ENCODE data around the gene C19orf25.
A peak's percentile ranks its signal among the peaks of the same experiment; 100 is the strongest.
"Not testable (repeated sequence)": the region's sequence is repeated elsewhere in the genome, so short reads cannot be mapped to it uniquely, and the experiment has no call there.

The C19orf25 gene

DNA sequence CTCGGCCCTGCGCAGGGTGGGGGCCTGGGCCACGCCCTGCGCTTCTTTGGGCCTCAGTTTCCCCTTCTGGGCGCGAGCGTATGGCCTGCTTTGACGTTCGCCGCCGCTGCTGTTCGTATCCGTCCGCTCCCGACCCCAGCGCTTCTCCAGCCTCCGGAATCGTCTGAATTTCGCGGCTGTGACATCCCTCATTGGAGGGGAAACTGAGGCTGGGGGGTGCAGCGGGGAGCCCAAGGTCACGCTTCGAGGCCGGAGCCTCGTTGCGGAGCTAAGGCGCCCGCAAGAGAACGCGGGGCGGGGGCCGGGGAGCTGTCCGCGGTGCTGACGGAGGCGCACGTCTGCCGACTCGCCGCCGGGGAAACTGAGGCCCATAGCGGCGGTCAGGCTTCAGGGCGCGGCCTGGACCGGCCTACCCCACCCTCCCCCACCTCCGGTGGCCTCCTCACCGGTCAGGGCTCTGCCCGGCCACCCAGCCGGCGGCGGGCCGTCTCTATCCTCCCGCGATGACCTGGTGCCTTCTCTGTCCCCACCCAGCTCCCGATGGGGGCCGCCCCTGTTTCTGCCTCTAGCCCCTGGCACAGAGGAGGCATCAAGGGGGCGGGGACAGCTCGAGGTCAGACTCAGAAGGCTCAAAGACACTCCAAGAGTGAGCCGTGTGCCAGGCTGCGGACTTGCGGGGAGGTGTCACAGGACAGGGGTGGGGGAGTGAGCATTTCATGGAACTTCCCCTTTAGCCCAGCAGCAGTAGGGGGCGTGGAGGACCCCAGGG is 32.1 kb downstream of the C19orf25 start:
- no peak for TF ChIP-seq CTCF (conservative IDR thresholded peaks at IDR 0.05; ENCODE audit: low read depth, low read length)
- DNase-seq (ENCODE audit: low read depth) = no peak
- no peak overlapping the region for H3K4me3 ChIP-seq (ENCODE audit: low read length)

GRCh38 chr19:1445932-1446712 is 32.9 kb downstream of the C19orf25 start:
- TF ChIP-seq CTCF (conservative IDR thresholded peaks at IDR 0.05; ENCODE audit: low read depth, low read length) = no peak
- H3K4me3 ChIP-seq (ENCODE audit: low read length) = peak overlapping the region; percentile 24
- no peak for DNase-seq (ENCODE audit: low read depth)

GRCh38 chr19:1445185-1445931 is 33.7 kb downstream of the C19orf25 start:
- peak; percentile 67 for TF ChIP-seq CTCF (conservative IDR thresholded peaks at IDR 0.05; ENCODE audit: low read depth, low read length)
- H3K4me3 ChIP-seq (ENCODE audit: low read length) = peak overlapping the region; percentile 41
- no peak for DNase-seq (ENCODE audit: low read depth)

GRCh38 chr19:1441677-1442438 is 37.2 kb downstream of the C19orf25 start:
- TF ChIP-seq CTCF (conservative IDR thresholded peaks at IDR 0.05; ENCODE audit: low read depth, low read length) = no peak
- no peak overlapping the region for H3K4me3 ChIP-seq (ENCODE audit: low read length)
- no peak for DNase-seq (ENCODE audit: low read depth)

- no peak for DNase-seq (ENCODE audit: low read depth)
- no peak for TF ChIP-seq CTCF (conservative IDR thresholded peaks at IDR 0.05; ENCODE audit: low read depth, low read length)
- H3K4me3 ChIP-seq (ENCODE audit: low read length) = no peak overlapping the region
Observed at GRCh38 chr19:1441022-1441426, 38.0 kb downstream of the C19orf25 start.

GRCh38 chr19:1440418-1440801 is 38.6 kb downstream of the C19orf25 start:
- no peak for DNase-seq (ENCODE audit: low read depth)
- TF ChIP-seq CTCF (conservative IDR thresholded peaks at IDR 0.05; ENCODE audit: low read depth, low read length) = no peak
- H3K4me3 ChIP-seq (ENCODE audit: low read length) = no peak overlapping the region

DNA sequence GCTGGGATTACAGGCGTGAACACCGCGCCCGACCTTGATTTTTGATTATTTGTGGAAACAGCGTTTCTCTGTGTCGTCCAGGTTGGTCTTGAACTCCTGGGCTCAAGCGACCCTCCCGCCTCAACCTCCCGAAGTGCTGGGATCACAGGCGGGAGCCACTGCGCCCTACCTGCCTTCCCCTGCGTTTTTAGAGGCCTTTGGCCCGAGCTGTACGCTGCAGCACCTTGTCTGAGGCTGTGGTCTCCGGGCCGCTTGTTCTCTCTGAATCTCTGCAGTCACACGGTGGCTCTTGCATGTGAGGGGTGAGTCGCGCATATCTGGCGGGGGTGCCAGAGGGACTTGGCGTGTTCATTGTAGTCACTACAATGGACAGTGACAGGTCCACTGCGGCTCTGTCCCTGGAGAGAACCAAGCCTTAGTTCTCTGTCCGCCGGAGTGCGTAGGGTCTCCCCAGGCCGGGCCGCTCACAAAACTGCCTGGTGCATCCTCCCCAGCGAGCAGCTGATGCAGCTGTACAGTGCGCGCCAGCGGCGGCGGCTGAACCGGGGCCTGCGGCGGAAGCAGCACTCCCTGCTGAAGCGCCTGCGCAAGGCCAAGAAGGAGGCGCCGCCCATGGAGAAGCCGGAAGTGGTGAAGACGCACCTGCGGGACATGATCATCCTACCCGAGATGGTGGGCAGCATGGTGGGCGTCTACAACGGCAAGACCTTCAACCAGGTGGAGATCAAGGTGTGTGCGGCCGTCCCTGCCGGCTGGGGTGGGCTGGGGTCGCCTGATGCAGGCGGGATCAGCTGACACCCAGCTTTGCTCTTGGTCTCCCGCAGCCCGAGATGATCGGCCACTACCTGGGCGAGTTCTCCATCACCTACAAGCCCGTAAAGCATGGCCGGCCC is 39.2 kb downstream of the C19orf25 start:
- peak overlapping the region; percentile 76 for H3K4me3 ChIP-seq (ENCODE audit: low read length)
- DNase-seq (ENCODE audit: low read depth) = not testable (repeated sequence)
